ENCODE results near the gene CNPY4.

Gene CNPY4, protein sequence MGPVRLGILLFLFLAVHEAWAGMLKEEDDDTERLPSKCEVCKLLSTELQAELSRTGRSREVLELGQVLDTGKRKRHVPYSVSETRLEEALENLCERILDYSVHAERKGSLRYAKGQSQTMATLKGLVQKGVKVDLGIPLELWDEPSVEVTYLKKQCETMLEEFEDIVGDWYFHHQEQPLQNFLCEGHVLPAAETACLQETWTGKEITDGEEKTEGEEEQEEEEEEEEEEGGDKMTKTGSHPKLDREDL

GRCh38 chr7:100119072-100119969 lies at the start of gene CNPY4, which contains the start of gene TAF6:
Gene CNPY4 (plus strand): TSS chr7:100119634. CDS start chr7:100119745, 111 bp downstream.
Gene TAF6 (minus strand): TSS chr7:100119358. CDS start chr7:100114209, 5,149 bp downstream.
- peak; percentile 91 for DNase-seq

DNA sequence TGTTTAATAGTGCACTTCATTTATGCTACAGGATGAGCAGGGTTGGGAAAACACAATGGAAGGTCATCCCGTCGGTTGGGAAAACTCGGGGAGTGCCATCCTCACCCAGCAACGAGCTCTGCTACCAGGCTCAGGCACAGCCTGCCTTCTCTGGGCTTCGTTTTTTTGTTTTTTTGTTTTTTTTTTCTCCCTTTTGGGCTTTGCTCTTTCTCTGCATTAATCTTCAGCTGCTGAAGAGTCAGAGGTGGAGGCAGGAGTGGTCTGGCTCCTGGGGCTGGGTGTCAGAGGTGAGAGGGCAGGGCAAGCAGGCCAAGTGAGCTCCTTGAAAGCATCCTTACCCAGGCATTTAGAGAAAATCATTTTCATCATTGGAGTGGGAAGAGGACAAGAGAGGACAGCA lies 49.4 kb upstream of the CNPY4 start:
- DNase-seq = no peak

DNA sequence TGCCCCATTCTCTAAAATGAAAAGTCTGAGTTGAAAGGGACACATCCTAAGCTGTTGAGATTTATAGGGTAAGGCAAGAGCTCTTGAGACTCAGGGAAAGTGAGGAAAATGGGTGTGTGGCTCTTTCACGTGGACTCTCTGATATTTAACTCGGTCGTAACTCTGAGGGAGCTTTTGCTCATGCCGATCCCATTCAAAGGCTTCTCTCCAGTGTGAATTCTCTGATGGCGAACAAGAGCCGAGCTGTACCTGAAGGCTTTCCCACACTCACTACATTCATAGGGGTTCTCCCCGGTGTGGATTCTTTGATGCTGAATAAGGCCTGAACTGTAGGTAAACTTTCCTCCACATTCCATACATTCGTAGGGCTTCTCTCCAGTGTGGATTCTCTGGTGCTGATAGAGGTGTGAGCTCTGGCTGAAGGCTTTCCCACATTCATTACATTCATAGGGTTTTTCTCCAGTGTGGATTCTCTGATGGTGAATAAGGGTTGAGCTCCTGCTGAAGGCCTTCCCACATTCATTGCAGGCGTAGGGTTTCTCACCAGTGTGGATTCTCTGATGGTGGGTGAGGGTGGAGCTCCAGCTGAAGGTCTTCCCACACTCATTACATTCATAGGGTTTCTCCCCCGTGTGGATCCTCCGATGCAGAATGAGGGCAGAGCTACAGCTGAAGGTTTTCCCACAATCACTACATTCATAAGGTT lies 48.3 kb upstream of the CNPY4 start:
- no peak for DNase-seq

DNA sequence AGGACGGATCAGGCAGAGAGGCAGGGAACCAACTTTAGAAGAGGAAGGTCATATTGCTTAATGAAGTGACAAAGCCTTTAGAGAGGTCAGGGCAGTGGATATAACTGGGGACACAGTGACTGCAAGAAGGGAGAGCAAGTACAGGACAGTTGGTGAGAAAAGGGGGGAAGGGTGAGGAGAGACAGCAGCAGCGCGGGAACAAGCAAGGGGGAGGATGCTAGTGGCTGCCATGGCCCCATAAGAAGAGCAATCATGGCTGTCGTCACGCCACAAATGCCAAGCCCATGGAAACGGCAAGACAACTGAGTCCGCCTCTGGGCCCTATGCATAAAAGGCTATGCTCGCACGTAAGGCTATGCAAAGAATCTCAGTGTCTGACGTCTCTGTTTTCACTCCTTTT lies 47.0 kb upstream of the CNPY4 start:
- no peak for DNase-seq

- no peak for DNase-seq
These were observed 44.6 kb upstream of the CNPY4 start for GRCh38 chr7:100074841-100075240.

DNA sequence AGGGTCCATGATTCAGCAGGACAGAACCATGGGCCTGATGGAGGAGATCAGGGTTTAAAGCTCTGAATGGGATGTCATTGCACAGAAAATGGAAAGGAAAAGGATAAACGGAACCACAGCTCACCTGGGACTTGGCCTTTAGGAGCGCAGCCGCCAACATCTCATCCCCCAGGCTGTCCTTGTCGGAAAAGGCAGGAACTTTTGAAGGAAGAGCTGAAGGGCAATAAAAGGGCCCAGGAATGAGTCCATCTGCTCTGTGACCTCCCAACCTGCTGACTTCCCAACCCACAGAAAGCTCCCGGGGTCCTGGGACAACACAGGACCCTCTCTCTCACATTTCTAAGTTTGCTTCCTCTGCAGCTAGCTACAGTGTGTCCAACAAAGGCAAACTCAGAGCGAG lies 44.0 kb upstream of the CNPY4 start:
- no peak for DNase-seq

DNA sequence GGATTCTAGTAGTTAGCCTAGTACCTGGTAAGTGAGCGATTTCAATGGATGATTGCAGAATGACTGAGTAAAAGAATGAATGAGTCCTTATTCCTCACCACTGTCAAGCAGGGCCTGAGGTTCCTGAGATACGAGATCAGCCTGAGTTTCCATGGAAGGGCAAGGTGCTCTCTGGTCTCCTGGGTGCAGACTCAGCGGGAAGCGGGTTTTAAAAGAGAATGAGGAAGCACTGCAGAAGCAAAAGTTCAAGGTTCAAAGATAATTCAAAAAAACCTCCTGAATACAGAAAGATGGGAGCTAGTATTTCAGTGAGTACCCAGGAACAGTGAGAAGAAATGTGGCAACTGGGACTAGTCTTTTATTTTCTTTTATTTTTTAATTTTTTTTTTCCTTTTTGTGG lies 42.2 kb upstream of the CNPY4 start:
- DNase-seq = no peak

DNA sequence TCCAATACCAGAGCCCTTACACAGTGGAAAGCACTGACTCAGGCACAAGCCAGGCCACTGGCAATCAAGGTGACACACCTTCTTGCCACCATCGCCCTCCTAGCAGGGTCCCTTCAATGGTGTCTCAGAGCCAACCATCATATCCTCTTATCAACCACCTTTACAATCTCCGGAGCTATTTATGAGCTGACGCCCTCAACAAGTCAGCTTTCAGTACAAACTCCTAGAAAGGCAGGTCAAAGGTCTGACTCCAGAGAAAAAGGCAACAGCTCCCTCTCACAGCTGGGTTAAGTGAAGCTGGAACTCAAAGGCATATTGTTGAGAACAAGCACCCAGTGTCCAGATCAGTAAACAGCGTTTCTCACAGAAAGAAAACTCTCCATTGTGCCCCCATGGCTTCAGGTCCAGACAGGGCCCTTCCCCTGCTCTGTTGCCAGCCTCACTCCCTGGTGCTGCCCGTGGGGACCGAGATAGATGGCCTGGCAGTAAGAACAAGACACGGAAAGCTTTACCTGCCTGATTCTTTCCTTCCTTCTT lies 40.3 kb upstream of the CNPY4 start:
- no peak for DNase-seq

GRCh38 chr7:100080907-100081534 lies 38.4 kb upstream of the CNPY4 start:
- DNase-seq = peak; percentile 33

DNA sequence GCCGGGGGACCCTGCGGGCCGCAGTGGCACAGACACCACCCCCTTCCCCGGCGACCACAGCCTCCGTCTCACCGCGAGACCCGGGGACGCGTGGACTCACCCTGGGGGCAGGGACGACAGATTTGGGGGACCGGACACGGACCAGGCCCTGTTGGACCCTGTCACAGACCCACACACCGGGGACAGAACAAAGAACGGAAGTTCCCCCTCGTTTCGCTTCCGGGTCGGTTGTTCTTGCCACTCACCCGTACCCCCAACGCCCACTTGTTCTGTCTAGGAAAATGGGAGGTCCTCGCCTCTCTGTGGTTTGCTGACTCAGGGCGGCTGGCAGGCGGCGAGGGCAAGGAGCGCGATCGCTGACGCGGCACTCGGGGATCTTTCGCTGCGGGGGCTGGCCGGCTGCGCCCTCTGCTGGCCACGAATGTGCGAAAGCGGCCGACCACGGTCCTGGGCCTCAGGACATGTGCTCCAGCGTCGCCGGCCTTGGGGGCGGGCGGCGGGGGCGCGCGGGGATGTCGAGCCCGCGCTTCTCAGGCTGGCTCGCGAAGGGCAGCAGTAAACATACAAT lies 37.8 kb upstream of the CNPY4 start, which contains the start of gene ZNF3:
Gene ZNF3 (minus strand): TSS at position 189 of the 568 bp plus-strand sequence. CDS start 4,366 bp downstream, outside the sequence.
- peak; percentile 94 for DNase-seq

DNA sequence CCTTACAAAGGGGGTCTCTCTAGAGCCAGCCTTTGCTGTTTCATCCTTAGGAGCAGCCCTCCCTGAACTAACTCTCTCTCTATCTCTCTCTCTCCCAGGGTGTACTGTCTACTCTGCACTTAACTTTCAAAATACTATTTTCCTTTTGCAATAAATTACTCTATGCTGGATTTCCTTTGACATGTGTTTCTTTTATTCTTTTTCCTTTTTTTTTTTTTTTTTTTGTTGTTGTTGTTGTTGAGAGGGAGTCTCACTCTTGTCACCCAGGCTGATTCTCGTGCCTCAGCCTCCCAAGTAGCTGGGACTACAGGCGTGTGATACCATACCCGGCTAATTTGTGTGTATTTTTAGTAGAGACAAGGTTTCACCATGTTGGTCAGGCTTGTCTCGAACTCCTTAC lies 36.5 kb upstream of the CNPY4 start:
- no peak for DNase-seq

GRCh38 chr7:100085515-100085914 lies 33.9 kb upstream of the CNPY4 start:
- no peak for DNase-seq

- DNase-seq = peak; percentile 82
These were observed 32.2 kb upstream of the CNPY4 start for GRCh38 chr7:100087055-100087750.

- DNase-seq = no peak
These were observed 31.3 kb upstream of the CNPY4 start for GRCh38 chr7:100088095-100088620.

DNA sequence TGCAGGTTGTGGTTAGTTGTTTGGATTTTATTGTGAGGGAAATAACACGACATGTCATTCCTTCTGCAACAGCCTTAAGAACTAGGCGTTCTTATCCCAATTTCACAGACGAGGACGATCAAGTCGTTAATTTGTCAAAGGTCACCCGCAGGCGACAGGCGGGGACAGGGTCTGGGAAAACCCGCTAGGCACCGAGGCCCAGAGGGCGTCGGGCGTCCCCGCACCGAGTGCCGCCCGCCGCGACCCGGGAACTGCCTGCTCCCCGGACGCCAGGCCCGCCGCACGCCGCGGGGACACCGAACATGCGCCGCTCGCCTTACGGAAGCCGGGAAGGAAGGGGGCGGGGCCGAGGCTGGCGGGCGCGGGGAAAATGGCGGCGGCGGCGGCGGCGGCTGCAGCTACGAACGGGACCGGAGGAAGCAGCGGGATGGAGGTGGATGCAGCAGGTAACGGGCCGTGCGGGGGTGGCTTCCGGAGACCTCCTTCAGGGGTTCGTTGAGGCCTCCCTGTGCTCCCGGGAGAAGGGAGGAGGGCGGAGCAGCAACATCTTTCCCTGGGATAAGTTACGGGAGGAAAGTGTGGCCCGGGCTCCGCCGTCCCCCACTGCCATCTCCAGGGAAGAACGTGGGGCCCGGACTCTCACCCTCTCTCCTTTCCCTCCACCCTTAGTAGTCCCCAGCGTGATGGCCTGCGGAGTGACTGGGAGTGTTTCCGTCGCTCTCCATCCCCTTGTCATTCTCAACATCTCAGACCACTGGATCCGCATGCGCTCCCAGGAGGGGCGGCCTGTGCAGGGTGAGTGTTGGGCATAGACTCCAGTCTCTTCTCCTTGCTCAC lies 30.6 kb upstream of the CNPY4 start, which contains the start of gene COPS6:
Gene COPS6 (plus strand): TSS at position 349 of the 837 bp plus-strand sequence. CDS start 22 bp downstream, at position 371.
- peak; percentile 50 for DNase-seq

DNA sequence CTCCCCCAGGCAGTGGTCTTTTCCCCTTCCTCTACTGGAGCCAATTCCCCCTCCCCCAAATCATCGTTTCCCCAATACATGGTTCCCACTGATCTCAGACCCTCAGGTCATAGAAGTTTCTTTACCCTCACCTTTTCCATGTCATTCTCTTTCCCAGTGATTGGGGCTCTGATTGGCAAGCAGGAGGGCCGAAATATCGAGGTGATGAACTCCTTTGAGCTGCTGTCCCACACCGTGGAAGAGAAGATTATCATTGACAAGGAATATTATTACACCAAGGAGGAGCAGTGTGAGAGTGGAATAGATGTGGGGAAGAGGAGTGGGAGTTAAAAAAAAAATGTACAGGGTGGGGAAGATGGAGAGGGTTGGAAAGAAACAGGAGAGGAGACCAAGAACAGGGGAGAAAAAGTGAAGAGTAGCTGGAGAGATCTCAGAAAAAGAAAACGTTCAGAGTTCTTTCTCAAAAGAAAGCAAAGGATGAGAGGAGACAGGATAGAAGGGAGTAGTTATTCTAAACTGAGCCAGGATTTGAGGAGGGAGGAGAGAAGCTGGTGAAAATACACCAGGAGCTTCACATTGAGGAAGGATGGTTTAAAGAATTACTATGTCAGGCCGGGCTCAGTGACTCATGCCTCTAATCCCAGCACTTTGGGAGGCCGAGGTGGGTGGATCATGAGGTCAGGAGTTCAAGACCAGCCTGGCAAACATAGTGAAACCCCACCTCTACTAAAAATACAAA lies 29.8 kb upstream of the CNPY4 start:
- no peak for DNase-seq

DNA sequence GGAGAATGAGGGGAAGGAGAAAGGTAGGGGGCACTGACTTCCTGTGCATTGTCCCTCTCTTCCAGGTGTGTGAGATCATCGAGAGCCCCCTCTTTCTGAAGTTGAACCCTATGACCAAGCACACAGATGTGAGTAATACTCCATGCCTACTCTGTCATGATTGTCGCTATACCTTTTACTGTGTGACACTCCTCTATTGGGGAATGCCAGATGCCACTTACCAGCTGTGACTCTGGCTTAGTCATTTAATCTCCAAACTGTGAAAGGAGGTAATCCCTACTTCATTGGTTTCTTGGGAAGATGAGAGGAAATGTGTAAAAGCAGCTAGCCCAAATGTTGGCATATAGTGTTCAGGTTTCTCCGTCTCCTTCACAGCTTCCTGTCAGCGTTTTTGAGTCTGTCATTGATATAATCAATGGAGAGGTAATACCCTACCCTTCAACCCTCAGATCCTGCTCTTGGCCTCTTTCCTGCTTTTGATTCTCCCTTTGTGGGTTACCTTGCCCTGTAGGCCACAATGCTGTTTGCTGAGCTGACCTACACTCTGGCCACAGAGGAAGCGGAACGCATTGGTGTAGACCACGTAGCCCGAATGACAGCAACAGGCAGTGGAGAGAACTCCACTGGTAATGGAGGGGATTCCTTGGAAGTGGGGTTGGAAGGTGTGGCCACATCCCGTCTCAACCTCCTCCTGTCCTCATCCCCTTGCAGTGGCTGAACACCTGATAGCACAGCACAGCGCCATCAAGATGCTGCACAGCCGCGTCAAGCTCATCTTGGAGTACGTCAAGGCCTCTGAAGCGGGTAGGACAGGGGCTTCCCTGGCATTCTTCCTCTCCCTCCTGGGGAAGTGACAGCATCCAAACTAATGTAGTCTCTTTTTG lies 28.7 kb upstream of the CNPY4 start:
- DNase-seq = no peak

Measured in kidney glomerular epithelial cell (primary cell).